Activated CD8-positive, alpha-beta T cell treated with anti-CD3 and anti-CD28 coated beads for 36 hours (primary cell): Measurements from ENCODE around the gene RRAS. TPM values are rescaled to one million over a fixed set of nuclear protein-coding genes. Genes with fewer than 3 reads are reported as not detected.

Source experiments
- ATAC-seq: fragments of 200-7000 bp; cut with Tn5 transposase; one replicate; pipeline ENCODE4 v1.10.0; 2021; ENCODE audit warnings: mild to moderate bottlenecking, moderate library complexity
- CTCF ChIA-PET: fragments of 350-600 bp; sonication (Branson Sonifier 250); formaldehyde crosslinking; loops from one replicate; lab custom pipeline; 2021; ENCODE audit warnings: antibody characterized with exemption; lab: Charles Lee
- POLR2A ChIA-PET: fragments of 350-600 bp; sonication (Branson Sonifier 250); formaldehyde crosslinking; loops from one replicate; lab custom pipeline; 2021; ENCODE audit warnings: antibody characterized with exemption; lab: Charles Lee
- DNase-seq: peaks from one replicate; pipeline ENCODE4 v3.0.0-alpha.2; 2020
- H3K27ac Mint-ChIP-seq: one replicate; pipeline ENCODE4 v1.8.0; 2021; ENCODE audit warnings: mild to moderate bottlenecking, mixed read lengths
- H3K27me3 Mint-ChIP-seq: one replicate; pipeline ENCODE4 v1.8.0; 2021; ENCODE audit warnings: mixed read lengths
- H3K36me3 Mint-ChIP-seq: one replicate; pipeline ENCODE4 v1.8.0; 2021; ENCODE audit warnings: low read depth, mixed read lengths
- H3K4me1 Mint-ChIP-seq: one replicate; pipeline ENCODE4 v1.8.0; 2021; ENCODE audit warnings: low read depth, mixed read lengths
- H3K4me3 Mint-ChIP-seq: one replicate; pipeline ENCODE4 v1.8.0; 2021; ENCODE audit warnings: mild to moderate bottlenecking, moderate library complexity, mixed read lengths
- H3K9me3 Mint-ChIP-seq: one replicate; pipeline ENCODE4 v1.8.0; 2021; ENCODE audit warnings: mixed read lengths
- intact Hi-C: fragments of 100-400 bp; cut with micrococcal nuclease; formaldehyde crosslinking; loops from one replicate; pipeline ENCODE4 v1.10.0; 2022
- total RNA-seq, 2 experiments: library from RNA; stranded (reverse); gene quantifications; one replicate each; pipeline ENCODE4 v1.2.3, GENCODE V29; 2021
- TF ChIP-seq, protein P1 (sequence below): fragments of 200-600 bp; IDR thresholded peaks from one replicate; pipeline ENCODE4 v1.8.0; 2022; ENCODE audit warnings: antibody characterized with exemption, mild to moderate bottlenecking

Gene RRAS
- total RNA-seq, 2 experiments from 2014 or later = 6.3 to 7.1 TPM

DNA sequence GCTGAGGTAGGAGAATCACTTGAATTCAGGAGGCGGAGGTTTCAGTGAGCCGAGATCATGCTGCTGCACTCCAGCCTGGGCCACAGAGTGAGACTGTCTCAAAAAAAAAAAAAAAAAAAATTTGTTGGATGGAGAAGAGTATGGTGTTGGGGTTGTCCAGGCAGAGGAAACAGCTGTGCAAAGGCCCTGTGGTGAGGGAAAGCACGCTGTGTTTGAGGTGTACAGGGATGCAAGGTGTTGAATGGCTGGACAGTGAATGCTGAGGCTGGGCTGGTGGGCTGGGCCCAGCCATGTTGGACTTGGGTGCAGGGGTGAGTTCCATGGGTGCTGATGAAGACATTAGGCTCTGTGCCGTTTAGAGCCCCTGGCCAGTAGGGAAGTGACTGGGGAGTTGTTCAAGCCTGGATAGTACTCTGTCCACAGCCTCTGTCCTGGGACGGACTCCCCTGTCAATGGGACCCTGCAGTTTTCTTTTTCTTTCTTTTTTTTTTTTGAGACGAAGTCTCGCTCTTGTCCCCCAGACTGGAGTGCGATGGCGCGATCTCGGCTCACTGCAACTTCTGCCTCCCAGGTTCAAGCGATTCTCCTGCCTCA lies 30.3 kb downstream of the RRAS start:
- Mint-ChIP-seq H3K36me3 (peaks cover 10% of the 10 kb centered on the region), H3K9me3 (no peaks in the 10 kb centered on the region), H3K27me3 (no peaks in the 10 kb centered on the region), H3K27ac (no peak overlapping the region), H3K4me3 (no peak overlapping the region), H3K4me1 (peaks cover 19% of the 10 kb centered on the region)
- TF ChIP-seq, protein P1, sequence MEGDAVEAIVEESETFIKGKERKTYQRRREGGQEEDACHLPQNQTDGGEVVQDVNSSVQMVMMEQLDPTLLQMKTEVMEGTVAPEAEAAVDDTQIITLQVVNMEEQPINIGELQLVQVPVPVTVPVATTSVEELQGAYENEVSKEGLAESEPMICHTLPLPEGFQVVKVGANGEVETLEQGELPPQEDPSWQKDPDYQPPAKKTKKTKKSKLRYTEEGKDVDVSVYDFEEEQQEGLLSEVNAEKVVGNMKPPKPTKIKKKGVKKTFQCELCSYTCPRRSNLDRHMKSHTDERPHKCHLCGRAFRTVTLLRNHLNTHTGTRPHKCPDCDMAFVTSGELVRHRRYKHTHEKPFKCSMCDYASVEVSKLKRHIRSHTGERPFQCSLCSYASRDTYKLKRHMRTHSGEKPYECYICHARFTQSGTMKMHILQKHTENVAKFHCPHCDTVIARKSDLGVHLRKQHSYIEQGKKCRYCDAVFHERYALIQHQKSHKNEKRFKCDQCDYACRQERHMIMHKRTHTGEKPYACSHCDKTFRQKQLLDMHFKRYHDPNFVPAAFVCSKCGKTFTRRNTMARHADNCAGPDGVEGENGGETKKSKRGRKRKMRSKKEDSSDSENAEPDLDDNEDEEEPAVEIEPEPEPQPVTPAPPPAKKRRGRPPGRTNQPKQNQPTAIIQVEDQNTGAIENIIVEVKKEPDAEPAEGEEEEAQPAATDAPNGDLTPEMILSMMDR = no peak
- DNase-seq = no peak
- intact Hi-C loops = no loop called here
- ChIA-PET CTCF (no interaction called here), POLR2A (interaction anchor here (0.5 to 1.6 kb wide), 2 partner anchors 9 to 29 kb away, joined by 3 to 4 read pairs; partner anchors contain the start of gene NOSIP)
- no peak for ATAC-seq

DNA sequence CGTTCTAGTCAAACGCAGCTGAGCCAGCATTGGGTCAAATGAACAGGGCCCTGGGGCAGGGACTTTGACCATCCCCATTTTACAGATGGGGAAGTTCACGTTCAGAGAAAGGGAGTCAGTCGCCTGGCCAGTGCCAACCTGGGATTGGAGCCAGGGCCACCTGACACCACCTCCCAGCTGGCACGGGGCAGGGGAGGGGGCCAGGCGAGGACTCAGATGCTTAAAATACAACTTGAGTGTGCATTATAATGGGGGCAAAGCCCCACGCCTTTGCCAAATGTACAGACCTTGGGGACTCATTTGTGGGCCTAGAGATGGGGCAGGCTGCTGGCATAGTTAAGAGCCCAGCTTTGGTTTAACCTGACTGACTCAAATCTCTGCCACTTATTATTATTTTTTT lies 34.3 kb downstream of the RRAS start:
- POLR2A ChIA-PET = no interaction called here
- TF ChIP-seq, protein P1 = no peak
- ATAC-seq (no peak), DNase-seq (no peak)
- CTCF ChIA-PET = no interaction called here
- no peak overlapping the region for H3K4me3 Mint-ChIP-seq
- peak overlapping the region; percentile 30 for H3K27ac Mint-ChIP-seq
- intact Hi-C loops = no loop called here
- H3K27me3 Mint-ChIP-seq = no peaks in the 10 kb centered on the region
- H3K4me1 Mint-ChIP-seq = peaks cover 8% of the 10 kb centered on the region
- peaks cover 14% of the 10 kb centered on the region for H3K36me3 Mint-ChIP-seq
- no peaks in the 10 kb centered on the region for H3K9me3 Mint-ChIP-seq

DNA sequence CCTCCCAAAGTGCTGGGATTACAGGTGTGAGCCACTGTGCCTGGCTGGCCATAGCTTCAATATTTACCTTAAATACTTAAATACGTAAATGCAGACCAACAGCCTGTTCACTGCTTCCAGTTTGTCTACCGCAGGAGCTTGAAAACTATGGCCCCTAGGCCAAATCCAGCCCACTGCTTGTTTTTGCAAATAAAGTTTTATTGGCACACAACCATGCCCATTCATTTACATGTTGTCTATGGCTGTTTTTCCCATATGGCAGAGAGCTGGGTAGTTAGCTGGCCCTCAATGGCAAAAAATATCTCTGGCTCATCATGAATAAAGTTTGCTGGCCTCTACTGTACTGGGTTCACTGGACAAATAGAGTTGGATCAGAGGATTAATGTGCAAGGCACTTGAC lies 37.1 kb downstream of the RRAS start:
- H3K9me3 Mint-ChIP-seq = no peaks in the 10 kb centered on the region
- TF ChIP-seq, protein P1 = no peak
- peaks cover 15% of the 10 kb centered on the region for H3K4me1 Mint-ChIP-seq
- H3K27ac Mint-ChIP-seq = no peak overlapping the region
- DNase-seq (no peak), ATAC-seq (no peak)
- CTCF ChIA-PET = no interaction called here
- H3K27me3 Mint-ChIP-seq = no peaks in the 10 kb centered on the region
- H3K4me3 Mint-ChIP-seq = no peak overlapping the region
- H3K36me3 Mint-ChIP-seq = peaks cover 23% of the 10 kb centered on the region
- POLR2A ChIA-PET = interaction anchor here (0.8 to 1.2 kb wide), 4 partner anchors 13 to 53 kb away, joined by 3 read pairs; partner anchors contain the start of gene NOSIP
- intact Hi-C loops = no loop called here

DNA sequence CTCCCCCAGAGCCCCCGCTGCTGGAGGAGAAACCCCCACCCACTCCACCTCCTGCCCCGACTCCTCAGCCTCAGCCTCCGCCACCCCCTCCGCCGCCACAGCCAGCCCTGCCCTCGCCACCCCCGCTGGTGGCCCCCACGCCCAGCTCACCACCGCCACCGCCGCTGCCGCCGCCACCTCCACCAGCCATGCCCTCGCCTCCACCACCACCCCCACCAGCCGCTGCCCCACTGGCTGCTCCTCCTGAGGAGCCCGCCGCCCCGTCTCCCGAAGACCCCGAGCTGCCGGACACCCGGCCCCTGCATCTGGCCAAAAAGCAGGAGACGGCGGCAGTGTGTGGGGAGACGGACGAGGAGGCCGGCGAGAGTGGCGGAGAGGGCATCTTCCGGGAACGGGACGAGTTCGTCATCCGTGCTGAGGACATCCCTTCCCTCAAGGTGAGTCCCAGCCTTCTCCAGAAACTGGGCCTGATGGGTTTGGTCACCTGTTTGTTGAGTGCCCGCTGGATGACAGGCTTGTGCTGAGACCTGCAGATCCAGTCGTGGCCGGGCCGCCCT lies 38.4 kb downstream of the RRAS start:
- ATAC-seq = no peak
- DNase-seq = no peak
- TF ChIP-seq, protein P1 = no peak
- no peaks in the 10 kb centered on the region for H3K9me3 Mint-ChIP-seq
- H3K27me3 Mint-ChIP-seq = no peaks in the 10 kb centered on the region
- POLR2A ChIA-PET = no interaction called here
- intact Hi-C loops = no loop called here
- no peak overlapping the region for H3K27ac Mint-ChIP-seq
- peaks cover 25% of the 10 kb centered on the region for H3K36me3 Mint-ChIP-seq
- no peak overlapping the region for H3K4me3 Mint-ChIP-seq
- peaks cover 15% of the 10 kb centered on the region for H3K4me1 Mint-ChIP-seq
- CTCF ChIA-PET = no interaction called here
